ENCODE data around the gene CDCA5. TPM values are rescaled to one million over a fixed set of nuclear protein-coding genes. Genes with fewer than 3 reads are reported as not detected.

The CDCA5 gene
- polyA plus RNA-seq, 1 experiment: 11.9 TPM

GRCh38 chr11:65095427-65095826 lies 11.6 kb upstream of the CDCA5 start:
- ChIA-PET CTCF (interaction anchor here (11.9 kb wide), 1 partner anchor 15 kb away, joined by 152 read pairs; the partner anchor contains the start of gene TM7SF2), POLR2A (no interaction called here)
- no peaks in the 10 kb centered on the region for H3K27me3 ChIP-seq (ENCODE audit: control insufficient read depth, insufficient read depth, low read length)
- no peak for TF ChIP-seq CTCF (IDR thresholded peaks at IDR 0.05; ENCODE audit: insufficient read depth, low read depth, low read length)
- H3K4me3 ChIP-seq (ENCODE audit: low read depth, low read length): peak overlapping the region; percentile 63
- no peak for DNase-seq (ENCODE audit: low read depth)
- H3K36me3 ChIP-seq (ENCODE audit: control insufficient read depth, insufficient read depth, low read length): no peaks in the 10 kb centered on the region; the same call in none of the 2 replicates

GRCh38 chr11:65090628-65091027 lies 6.8 kb upstream of the CDCA5 start:
- ChIA-PET POLR2A (no interaction called here), CTCF (interaction anchor here (0.8 to 11.9 kb wide), 2 partner anchors 20 to 76 kb away, joined by 4 to 152 read pairs; partner anchors contain the start of gene TM7SF2)
- TF ChIP-seq CTCF (IDR thresholded peaks at IDR 0.05; ENCODE audit: insufficient read depth, low read depth, low read length): no peak
- Histone ChIP-seq H3K27me3 (ENCODE audit: control insufficient read depth, insufficient read depth, low read length) (no peaks in the 10 kb centered on the region), H3K36me3 (ENCODE audit: control insufficient read depth, insufficient read depth, low read length) (peaks cover 31% of the 10 kb centered on the region), H3K4me3 (ENCODE audit: low read depth, low read length) (no peak overlapping the region)
- no peak for DNase-seq (ENCODE audit: low read depth)

- no peak for TF ChIP-seq CTCF (IDR thresholded peaks at IDR 0.05; ENCODE audit: insufficient read depth, low read depth, low read length)
- ChIA-PET CTCF (interaction anchor here (1.0 to 11.9 kb wide), 3 partner anchors 21 to 246 kb away, joined by 3 to 152 read pairs (median 5); partner anchors contain the start of genes CDC42BPG, TM7SF2 and ZNHIT2), POLR2A (no interaction called here)
Measured at GRCh38 chr11:65089621-65090020, 5.8 kb upstream of the CDCA5 start.

GRCh38 chr11:65087827-65088226 lies 4.0 kb upstream of the CDCA5 start:
- no peak for DNase-seq (ENCODE audit: low read depth)
- ChIA-PET POLR2A (no interaction called here), CTCF (no interaction called here)
- peaks cover 31% of the 10 kb centered on the region for H3K36me3 ChIP-seq (ENCODE audit: control insufficient read depth, insufficient read depth, low read length)
- no peaks in the 10 kb centered on the region for H3K27me3 ChIP-seq (ENCODE audit: control insufficient read depth, insufficient read depth, low read length)
- TF ChIP-seq CTCF (IDR thresholded peaks at IDR 0.05; ENCODE audit: insufficient read depth, low read depth, low read length): no peak
- H3K4me3 ChIP-seq (ENCODE audit: low read depth, low read length): no peak overlapping the region

More at GRCh38 chr11:65089621-65090020, 5.8 kb upstream of the CDCA5 start:
- no peak overlapping the region for H3K4me3 ChIP-seq (ENCODE audit: low read depth, low read length)
- H3K27me3 ChIP-seq (ENCODE audit: control insufficient read depth, insufficient read depth, low read length): no peaks in the 10 kb centered on the region
- peaks cover 31% of the 10 kb centered on the region for H3K36me3 ChIP-seq (ENCODE audit: control insufficient read depth, insufficient read depth, low read length)
- DNase-seq (ENCODE audit: low read depth): no peak

- H3K4me3 ChIP-seq (ENCODE audit: low read depth, low read length): no peak overlapping the region
- peaks cover 31% of the 10 kb centered on the region for H3K36me3 ChIP-seq (ENCODE audit: control insufficient read depth, insufficient read depth, low read length)
- no peaks in the 10 kb centered on the region for H3K27me3 ChIP-seq (ENCODE audit: control insufficient read depth, insufficient read depth, low read length)
- TF ChIP-seq CTCF (IDR thresholded peaks at IDR 0.05; ENCODE audit: insufficient read depth, low read depth, low read length): no peak
- POLR2A ChIA-PET: no interaction called here
- CTCF ChIA-PET: no interaction called here
- DNase-seq (ENCODE audit: low read depth): no peak
Measured at GRCh38 chr11:65087216-65087615, 3.4 kb upstream of the CDCA5 start.
